ENCODE measurements around the gene LILRA6.
A peak's percentile ranks its signal among the peaks of the same experiment; 100 is the strongest.

The LILRA6 gene

DNA sequence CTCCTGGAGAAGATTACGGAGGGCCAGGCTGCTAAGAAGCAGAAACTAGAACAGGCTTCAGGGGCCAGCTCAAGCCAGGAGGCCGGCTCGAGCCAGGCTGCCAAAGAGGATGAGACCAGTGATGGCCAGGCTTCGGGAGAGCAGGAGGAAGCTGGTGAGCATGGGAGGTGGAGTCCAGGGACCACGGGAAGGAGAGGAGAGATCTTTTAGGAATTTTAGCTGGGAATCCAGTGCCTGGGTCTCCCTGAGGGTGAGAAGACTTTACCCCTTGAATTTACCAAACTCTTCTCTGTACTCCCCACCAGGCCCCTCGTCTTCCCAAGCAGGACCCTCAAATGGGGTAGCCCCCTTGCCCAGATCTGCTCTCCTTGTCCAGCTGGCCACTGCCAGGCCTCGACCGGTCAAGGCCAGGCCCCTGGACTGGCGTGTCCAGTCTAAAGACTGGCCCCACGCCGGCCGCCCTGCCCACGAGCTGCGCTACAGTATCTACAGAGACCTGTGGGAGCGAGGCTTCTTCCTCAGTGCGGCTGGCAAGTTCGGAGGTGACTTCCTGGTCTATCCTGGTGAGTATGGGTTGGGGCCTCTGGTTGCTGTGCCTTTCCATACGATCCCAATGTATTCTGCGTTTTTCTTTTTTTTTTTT, 50.7 kb downstream of the LILRA6 start:
- DNase-seq (ENCODE audit: low read depth) = no peak
- no peak for TF ChIP-seq CTCF (IDR thresholded peaks at IDR 0.05; ENCODE audit: control insufficient read depth, insufficient read depth, low read depth, low read length, missing control alignments)
- peak overlapping the region; percentile 76 for H3K4me3 ChIP-seq (ENCODE audit: control insufficient read depth, low read depth, low read length)

DNA sequence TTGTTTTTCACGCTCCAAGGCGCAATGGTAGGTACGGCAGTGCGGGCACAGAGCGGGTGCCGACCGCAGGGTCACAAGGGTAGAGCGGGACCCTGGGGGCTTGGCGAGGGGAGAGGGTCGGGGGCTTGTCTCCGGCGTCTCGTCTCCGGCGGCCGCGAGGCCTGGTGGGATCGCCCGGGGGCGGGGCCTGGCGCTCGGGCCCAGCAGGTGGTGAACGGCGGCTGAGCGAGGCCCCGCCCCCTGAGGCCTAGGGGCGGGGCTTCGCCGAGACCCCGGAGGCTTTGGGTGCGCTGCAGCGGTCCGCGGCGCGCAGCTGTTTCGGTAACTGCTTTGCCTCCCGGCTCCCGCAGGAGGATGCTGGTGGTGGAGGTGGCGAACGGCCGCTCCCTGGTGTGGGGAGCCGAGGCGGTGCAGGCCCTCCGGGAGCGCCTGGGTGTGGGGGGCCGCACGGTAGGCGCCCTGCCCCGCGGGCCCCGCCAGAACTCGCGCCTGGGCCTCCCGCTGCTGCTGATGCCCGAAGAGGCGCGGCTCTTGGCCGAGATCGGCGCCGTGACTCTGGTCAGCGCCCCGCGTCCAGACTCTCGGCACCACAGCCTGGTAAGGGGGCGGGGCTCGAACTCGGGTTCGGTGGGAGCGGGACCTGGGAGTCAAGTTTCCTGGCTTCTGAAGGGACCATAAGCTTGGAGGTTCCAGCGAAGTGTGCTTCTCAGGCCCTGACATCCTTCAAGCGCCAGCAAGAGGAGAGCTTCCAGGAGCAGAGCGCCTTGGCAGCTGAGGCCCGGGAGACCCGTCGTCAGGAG, 51.4 kb downstream of the LILRA6 start, which contains the start of gene TSEN34:
TSEN34 (plus strand) TSS at position 298 of the 800 bp plus-strand sequence; CDS start at position 355, 57 bp downstream.
- H3K4me3 ChIP-seq (ENCODE audit: control insufficient read depth, low read depth, low read length) = peak within 1 kb of the TSS; percentile 76
- TF ChIP-seq CTCF (IDR thresholded peaks at IDR 0.05; ENCODE audit: control insufficient read depth, insufficient read depth, low read depth, low read length, missing control alignments) = no peak
- DNase-seq (ENCODE audit: low read depth) = no peak

DNA sequence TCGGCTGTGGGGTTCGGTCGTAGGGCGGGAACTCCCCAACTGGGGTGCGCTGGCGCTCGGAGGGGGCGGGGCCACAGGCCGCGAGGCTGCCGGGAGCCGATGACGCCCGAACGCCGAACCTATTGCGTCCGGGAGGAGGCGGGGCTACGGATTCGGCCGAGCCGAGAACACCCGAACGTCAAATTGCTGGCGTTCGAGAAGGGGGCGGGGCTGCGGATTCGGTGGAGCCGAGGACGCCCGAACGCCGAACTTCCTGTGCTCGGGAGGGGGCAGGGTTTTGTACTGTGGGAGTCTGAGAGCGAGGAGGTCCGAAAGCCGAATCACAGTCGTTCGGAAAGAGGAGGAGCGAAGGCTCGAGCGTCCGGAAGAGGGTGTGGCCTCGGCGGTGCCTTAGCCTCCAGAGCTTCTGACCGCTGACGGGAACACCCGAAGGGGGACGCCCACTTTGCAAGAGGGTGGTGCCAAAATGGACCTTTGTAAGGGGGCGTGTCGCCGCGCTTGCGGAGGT, 52.0 kb downstream of the LILRA6 start:
- peak; percentile 97 for DNase-seq (ENCODE audit: low read depth)
- no peak for TF ChIP-seq CTCF (IDR thresholded peaks at IDR 0.05; ENCODE audit: control insufficient read depth, insufficient read depth, low read depth, low read length, missing control alignments)
- H3K4me3 ChIP-seq (ENCODE audit: control insufficient read depth, low read depth, low read length) = peak overlapping the region; percentile 76

DNA sequence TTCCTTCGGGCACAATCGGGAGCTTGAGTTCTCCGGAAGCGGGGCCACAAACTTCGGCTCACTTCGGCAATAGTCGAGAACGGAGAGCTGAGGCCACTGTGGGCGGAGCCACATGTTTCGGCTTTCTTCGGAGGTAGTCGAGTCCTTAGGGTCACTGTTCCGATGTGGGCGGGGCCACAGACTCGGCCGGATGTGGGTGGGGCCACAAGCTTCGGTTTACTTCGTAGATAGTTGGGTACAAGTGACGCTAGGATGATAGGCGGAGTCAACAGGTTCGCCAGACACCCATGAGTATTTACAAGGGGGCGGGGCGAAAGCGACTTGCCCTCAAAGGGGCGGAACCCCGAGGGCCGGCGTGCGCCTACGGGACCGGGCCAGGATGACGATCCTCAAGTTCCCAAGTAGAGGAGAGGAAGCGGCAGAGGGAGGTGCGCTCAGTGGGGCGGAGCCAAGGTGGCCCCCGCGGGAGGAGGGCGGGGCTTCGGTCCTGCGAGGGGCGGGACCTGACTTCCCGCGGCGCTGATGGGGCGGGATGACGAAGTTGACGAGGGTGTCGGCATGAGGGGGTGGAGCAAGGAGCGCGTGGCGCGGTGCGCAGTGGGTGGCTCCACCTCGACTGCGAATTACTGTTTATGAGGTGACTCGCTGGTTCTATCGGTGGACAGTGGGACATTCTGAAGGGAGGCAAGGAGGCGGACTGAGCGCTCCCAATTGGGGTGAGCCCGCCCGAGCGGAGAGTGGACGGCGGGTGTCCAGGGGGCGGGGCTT, 52.7 kb downstream of the LILRA6 start:
- peak overlapping the region; percentile 85 for H3K4me3 ChIP-seq (ENCODE audit: control insufficient read depth, low read depth, low read length)
- DNase-seq (ENCODE audit: low read depth) = peak; percentile 100
- no peak for TF ChIP-seq CTCF (IDR thresholded peaks at IDR 0.05; ENCODE audit: control insufficient read depth, insufficient read depth, low read depth, low read length, missing control alignments)

- peak within 1 kb of the TSS; percentile 85 for H3K4me3 ChIP-seq (ENCODE audit: control insufficient read depth, low read depth, low read length)
- TF ChIP-seq CTCF (IDR thresholded peaks at IDR 0.05; ENCODE audit: control insufficient read depth, insufficient read depth, low read depth, low read length, missing control alignments) = no peak
- no peak for DNase-seq (ENCODE audit: low read depth)
Observed at GRCh38 chr19:54189145-54189734, 53.4 kb downstream of the LILRA6 start, which contains the start of gene MBOAT7. TSS of gene MBOAT7 (minus strand) at chr19:54189580. CDS start at chr19:54188508, 1,072 bp downstream.

Data from AG09309 (cell line).